Right ventricle myocardium superior (tissue), 1 donor: ENCODE results near the gene TMEM151B. TPM values are rescaled to one million over a fixed set of nuclear protein-coding genes. Genes with fewer than 3 reads are reported as not detected.
A peak's percentile ranks its signal among the peaks of the same experiment; 100 is the strongest.

Experiments used
- ATAC-seq: fragments of 200-7000 bp; cut with Tn5 transposase; one replicate; pipeline ENCODE4 v1.9.1; 2020; ENCODE audit warnings: mild to moderate bottlenecking; ENCODE audit not compliant: poor library complexity
- DNase-seq: peaks from one replicate; pipeline ENCODE4 v3.0.0-alpha.2; 2020
- intact Hi-C: fragments of 100-400 bp; cut with DNase I; formaldehyde crosslinking; loops from one replicate; pipeline ENCODE4 v1.11.2; 2022
- total RNA-seq: library from RNA; stranded (reverse); fragmentation: NEBNext Ultra II Directional; extraction: Animal tissue kit (Norgen Biotek cat#: 25700); gene quantifications from one replicate; pipeline ENCODE4 v1.2.1, GENCODE V29; 2021
- donor health status: DM: no; HTN: yes; CAD: no; lungs with severe emphysema.

TMEM151B gene
- total RNA-seq, 1 donor from 2014 or later = not detected

- no peak for DNase-seq
- no peak for ATAC-seq
- intact Hi-C loops = no loop called here
Observed at GRCh38 chr6:44258921-44259320, 11.3 kb upstream of the TMEM151B start.

DNA sequence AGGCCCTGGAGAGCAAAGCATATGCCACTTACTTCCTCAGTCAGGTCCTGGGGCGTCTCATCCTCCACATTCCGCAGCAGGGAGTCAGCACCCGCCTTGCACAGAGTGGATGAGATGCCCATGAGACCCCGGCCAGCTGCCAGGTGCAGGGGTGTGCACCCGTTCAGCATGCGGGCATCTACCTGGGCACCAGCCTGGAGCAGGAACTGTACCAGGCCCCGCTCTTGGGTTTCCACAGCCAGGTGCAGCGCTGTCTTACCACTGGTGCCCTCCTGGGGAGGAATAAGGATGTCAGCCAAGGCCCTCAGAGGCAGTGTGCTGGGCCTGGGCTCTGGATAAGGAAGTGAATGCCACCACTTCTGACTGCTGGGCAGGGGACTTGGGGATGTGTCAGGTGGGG, 10.2 kb upstream of the TMEM151B start:
- intact Hi-C loops = no loop called here
- DNase-seq = no peak
- no peak for ATAC-seq

GRCh38 chr6:44260451-44261297, 9.6 kb upstream of the TMEM151B start:
- DNase-seq (no peak), ATAC-seq (no peak)
- intact Hi-C loops = no loop called here

GRCh38 chr6:44261581-44261980, 8.7 kb upstream of the TMEM151B start:
- ATAC-seq (no peak), DNase-seq (no peak)
- intact Hi-C loops = no loop called here

DNA sequence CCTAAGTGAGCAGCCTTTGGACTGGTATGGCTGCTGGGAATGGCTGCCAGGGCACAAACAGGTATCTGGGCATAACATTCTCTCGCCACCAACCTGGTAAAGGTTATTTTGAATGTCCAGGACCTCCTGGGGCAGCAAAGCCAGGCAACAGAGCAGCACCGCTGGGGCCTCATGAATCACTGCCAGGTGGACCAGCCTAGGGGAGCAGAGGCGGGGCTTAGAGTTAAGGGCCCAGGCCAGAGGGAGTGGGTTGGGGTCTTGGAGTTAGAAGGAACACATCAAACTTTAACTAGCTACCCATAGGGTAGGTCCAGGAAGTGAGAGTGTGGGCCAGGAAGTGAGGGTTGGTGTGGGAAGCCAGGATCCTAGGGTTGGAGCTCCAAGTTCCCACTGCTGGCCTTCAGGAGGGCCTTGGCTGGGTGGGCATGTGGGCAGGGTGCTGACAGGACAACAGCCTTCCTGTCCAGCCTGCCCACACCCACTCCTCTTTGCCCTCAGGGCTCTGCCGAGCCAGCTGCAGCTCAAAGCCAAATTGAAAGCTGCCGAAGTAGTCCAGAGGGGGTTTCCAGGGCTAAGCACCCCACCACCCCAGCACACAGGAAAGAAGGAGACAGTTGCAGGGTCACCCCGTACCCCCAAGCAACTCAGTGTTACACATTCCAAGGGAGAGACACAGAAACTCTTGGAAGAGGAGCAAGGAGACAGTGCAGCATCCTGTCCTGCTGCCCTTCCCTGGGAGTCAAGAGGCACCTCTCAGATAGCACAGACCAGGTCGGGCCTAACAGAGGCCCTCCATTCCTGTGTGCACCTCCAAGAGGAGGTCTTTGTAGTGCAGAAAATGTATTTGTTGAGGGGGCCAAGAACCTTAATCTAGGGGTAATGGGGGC, 7.5 kb upstream of the TMEM151B start:
- DNase-seq (no peak), ATAC-seq (no peak)
- intact Hi-C loops = no loop called here

GRCh38 chr6:44263354-44264100, 6.7 kb upstream of the TMEM151B start:
- ATAC-seq (no peak), DNase-seq (no peak)
- intact Hi-C loops = no loop called here

DNA sequence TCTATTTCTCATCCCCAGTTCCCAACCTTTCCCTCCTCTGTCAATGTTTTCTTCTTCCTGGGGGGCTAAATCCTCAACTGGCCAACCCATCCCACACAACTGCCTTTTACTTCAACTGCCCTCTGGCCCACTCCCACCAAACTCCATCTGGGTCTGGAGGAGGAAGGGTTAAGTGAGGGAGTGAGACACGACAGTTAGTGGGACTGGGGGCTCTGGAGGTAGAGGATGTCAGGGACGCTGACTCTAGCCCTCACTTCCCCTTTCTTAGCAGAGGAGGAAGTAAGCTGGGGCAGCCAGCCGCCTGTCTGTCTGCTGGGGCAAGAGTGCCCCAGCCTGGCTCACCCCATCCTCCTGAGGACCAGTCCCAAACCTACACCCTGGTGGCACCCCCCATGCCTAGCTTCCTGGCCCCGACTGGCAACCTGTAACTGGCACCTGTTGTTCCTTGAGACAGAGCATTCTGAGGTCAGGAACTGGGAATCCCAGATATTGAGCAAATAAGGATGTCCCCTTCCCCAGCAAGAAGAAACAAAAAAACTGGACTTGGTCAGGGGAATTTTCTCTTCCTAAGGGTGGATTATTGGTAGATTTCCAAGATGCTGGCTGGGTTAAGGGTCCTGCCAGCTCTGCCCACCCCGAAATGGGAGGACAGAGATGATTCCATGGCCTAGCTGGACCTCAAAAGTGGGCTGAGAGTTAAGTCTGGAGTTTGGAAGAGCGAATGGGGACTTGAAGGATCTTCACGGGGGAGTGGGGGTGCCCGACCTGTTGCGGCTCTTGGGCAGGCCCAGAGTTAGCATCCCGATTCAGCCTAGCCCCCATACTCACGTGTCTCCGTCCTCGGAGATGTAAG, 5.9 kb upstream of the TMEM151B start:
- ATAC-seq = peak; percentile 6
- intact Hi-C loops = loop anchor here (5.0 kb wide), 1 partner anchor 43 kb away; no protein-coding TSS in a partner anchor
- DNase-seq = peak; percentile 79

DNA sequence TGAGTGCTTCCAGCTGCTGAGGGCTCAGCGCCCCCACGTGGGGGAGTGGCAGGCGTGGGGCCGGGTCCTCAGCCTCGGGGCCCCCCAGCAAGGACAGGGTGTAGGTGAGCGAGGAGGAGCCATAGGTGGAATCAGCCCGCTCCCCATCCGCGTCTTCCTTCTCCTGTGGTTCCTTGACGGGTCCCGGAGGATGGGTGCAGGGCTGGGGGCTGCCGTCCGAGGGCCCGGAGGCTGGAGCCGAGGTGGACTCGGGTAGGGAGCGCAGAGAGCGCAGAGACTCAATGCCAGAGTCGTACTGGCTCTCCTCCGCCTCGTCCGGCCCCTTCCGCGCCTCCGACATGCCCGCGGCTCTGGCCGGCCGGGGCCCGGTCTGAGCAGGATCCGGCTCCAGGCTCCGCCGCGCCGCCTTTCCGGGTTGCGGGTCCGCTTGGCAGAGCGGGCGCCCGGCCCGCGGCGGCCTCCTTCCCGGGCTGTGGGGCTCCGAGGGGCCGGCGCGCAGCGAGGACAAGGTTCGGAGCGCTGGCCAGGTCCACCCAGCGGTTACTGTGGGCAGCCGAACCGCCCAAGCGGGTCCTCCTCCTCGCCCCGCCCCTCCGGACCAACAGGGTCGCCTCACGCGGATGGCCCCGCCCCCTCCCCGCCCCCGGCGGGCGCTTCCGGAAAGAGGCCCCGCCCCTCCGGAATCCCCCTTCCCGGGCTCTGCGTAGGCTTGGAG, 5.1 kb upstream of the TMEM151B start, which contains the start of gene NFKBIE:
NFKBIE (minus strand) TSS at position 545 of the 715 bp plus-strand sequence; CDS start at position 340, 205 bp downstream.
- peak; percentile 97 for ATAC-seq
- intact Hi-C loops = loop anchor here (5.0 kb wide), 1 partner anchor 42 kb away; no protein-coding TSS in a partner anchor
- peak; percentile 98 for DNase-seq

GRCh38 chr6:44265722-44266233, 4.5 kb upstream of the TMEM151B start:
- DNase-seq (no peak), ATAC-seq (no peak)
- intact Hi-C loops = loop anchor here (5.0 kb wide), 1 partner anchor 42 kb away; no protein-coding TSS in a partner anchor

- ATAC-seq = no peak
- intact Hi-C loops = loop anchor here (5.0 kb wide), 1 partner anchor 41 kb away; no protein-coding TSS in a partner anchor
- no peak for DNase-seq
Observed at GRCh38 chr6:44266347-44266746, 3.9 kb upstream of the TMEM151B start.

DNA sequence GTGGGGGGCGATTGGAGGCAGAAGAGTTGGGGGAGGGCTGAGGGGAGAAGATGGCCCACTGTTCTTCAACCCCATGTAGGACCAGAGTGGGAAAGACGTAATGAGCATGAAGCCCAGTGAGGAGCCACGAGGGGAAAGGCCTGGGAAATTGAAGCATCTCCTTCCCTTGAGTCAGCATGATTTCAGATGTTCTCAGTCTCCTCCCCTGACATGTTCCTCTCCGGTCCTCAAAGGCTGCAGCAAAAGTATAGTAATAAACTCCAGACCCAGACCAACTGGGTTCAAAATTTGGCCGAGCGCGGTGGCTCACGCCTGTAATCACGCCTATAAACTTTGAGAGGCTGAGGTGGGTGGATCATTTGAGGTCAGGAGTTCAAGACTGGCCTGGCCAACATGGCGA, 3.0 kb upstream of the TMEM151B start:
- no peak for DNase-seq
- intact Hi-C loops = loop anchor here (1.0 to 5.0 kb wide), 2 partner anchors 40 to 70 kb away; no protein-coding TSS in a partner anchor
- ATAC-seq = no peak

- DNase-seq (no peak), ATAC-seq (no peak)
- intact Hi-C loops = loop anchor here (5.0 kb wide), 1 partner anchor 39 kb away; no protein-coding TSS in a partner anchor
Observed at GRCh38 chr6:44268095-44268628, 2.1 kb upstream of the TMEM151B start.

GRCh38 chr6:44269178-44269920, 901 bp upstream of the TMEM151B start:
- DNase-seq = no peak
- intact Hi-C loops = loop anchor here (5.0 kb wide), 1 partner anchor 38 kb away; no protein-coding TSS in a partner anchor
- no peak for ATAC-seq

DNA sequence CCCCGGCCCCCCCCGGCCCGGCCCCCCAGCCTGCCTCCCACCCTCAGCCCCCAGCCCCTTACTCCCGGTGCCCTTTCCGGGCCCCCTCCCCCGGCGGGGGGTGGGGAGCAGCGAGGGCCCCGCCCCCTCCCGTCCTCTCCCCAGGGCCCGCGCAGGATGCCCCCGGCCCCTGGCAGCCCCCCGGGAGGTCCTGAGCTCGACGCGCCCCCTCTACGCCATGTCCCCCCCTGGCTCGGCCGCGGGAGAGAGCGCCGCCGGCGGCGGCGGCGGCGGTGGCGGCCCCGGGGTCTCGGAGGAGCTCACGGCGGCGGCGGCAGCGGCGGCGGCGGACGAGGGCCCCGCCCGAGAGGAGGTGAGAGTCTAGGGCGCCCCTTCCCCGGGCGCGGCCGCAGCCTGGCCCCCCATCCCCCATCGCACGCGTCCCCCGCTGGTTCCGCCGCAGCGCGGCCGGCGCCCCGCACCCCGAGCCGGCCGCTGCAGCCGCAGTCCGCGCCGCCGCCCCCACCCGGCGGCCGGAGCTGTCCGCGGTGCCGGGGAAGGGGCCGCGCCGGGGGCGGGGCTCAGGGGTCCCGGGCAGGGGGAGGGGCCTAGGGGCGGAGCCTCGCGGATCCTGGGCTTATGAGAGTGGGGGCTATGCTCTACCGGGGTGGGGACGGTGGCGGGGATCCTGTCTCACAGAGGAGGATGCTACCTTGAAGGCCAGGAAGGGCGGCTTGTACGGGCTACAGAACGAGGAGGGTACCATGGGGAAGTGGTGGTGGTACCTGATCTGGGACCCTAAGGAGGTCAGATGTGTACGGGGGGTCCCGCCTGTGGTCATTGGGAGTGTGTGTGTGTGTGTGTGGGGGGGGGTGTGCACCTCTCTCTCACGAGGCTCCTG, 516 bp downstream of the TMEM151B start:
- ATAC-seq = no peak
- intact Hi-C loops = no loop called here
- DNase-seq = no peak

- DNase-seq = no peak
- no peak for ATAC-seq
- intact Hi-C loops = no loop called here
Observed at GRCh38 chr6:44271406-44271723, 1.1 kb downstream of the TMEM151B start.
